H1 (cell line): ENCODE measurements around the gene LMO4. TPM values are rescaled to one million over a fixed set of nuclear protein-coding genes. Genes with fewer than 3 reads are reported as not detected.

Experiments
- CTCF ChIA-PET: fragments of 300-600 bp; sonication (Branson Sonifier 250); formaldehyde crosslinking; loops from one replicate; lab custom pipeline; 2021; ENCODE audit not compliant: partially characterized antibody; lab: Charles Lee
- POLR2A ChIA-PET: fragments of 300-600 bp; sonication (Branson Sonifier 250); formaldehyde crosslinking; loops from one replicate; lab custom pipeline; 2021; ENCODE audit warnings: inconsistent platforms; ENCODE audit not compliant: partially characterized antibody; lab: Charles Lee
- DNase-seq, 2 experiments: peaks; one replicate each; pipeline versions ENCODE4 v3.0.0 to v3.0.0-alpha.2; 2010 to 2022; ENCODE audit warnings: low spot score in 2 of 2, low read depth in 1 of 2, mixed read lengths in 1 of 2
- FAIRE-seq: peaks from 2 replicates; lab custom pipeline; 2011; peaks lifted over from hg19 to GRCh38; lab: Jason Lieb, UNC
- H2AFZ ChIP-seq: 2 replicates; pipeline ENCODE4 v1.8.1; 2012; ENCODE audit warnings: low read length, inconsistent platforms
- H2AK5ac ChIP-seq: 2 replicates; pipeline ENCODE4 v1.6.1; 2013; ENCODE audit warnings: low read depth, low read length
- H2BK120ac ChIP-seq: replicated peaks from 2 replicates; pipeline ENCODE3; 2013; ENCODE audit warnings: low read depth, low read length, inconsistent platforms
- H2BK12ac ChIP-seq: 2 replicates; pipeline ENCODE4 v1.6.1; 2013; ENCODE audit warnings: low read depth, low read length
- H2BK15ac ChIP-seq: 2 replicates; pipeline ENCODE4 v1.6.1; 2013; ENCODE audit warnings: low read length
- H2BK20ac ChIP-seq: 2 replicates; pipeline ENCODE4 v1.6.1; 2013; ENCODE audit warnings: low read length
- H2BK5ac ChIP-seq: 2 replicates; pipeline ENCODE4 v1.6.1; 2013; ENCODE audit warnings: low read depth, low read length
- H3K14ac ChIP-seq: 2 replicates; pipeline ENCODE4 v1.6.1; 2013; ENCODE audit warnings: inconsistent platforms; ENCODE audit not compliant: insufficient read length
- H3K18ac ChIP-seq: 2 replicates; pipeline ENCODE4 v1.6.1; 2013; ENCODE audit warnings: low read length; ENCODE audit errors: extremely low read depth
- H3K23ac ChIP-seq: 2 replicates; pipeline ENCODE4 v1.6.1; 2013; ENCODE audit warnings: inconsistent platforms; ENCODE audit not compliant: insufficient read length
- H3K23me2 ChIP-seq: 2 replicates; pipeline ENCODE4 v1.6.1; 2013; ENCODE audit warnings: low read depth, low read length
- H3K27ac ChIP-seq: 2 replicates; pipeline ENCODE4 v1.6.1; 2011; ENCODE audit warnings: low read depth, low read length, inconsistent platforms
- H3K27me3 ChIP-seq, 4 experiments: replicated peaks in 1 of 4; 1 replicate in 1 of 4; 2 replicates in 3 of 4; pipeline versions ENCODE4 v1.6.1 to v1.8.1; 2011 to 2013; ENCODE audit warnings: low read length in 3 of 4, mild to moderate bottlenecking in 3 of 4, inconsistent platforms in 2 of 4, mixed read lengths in 2 of 4, moderate library complexity in 1 of 4; ENCODE audit not compliant: control insufficient read depth in 3 of 4, insufficient read depth in 3 of 4; ENCODE audit errors: extremely low read depth in 1 of 4
- H3K36me3 ChIP-seq, 4 experiments: 2 replicates each; pipeline versions ENCODE4 v1.6.1 to v1.8.1; 2011 to 2013; ENCODE audit warnings: mild to moderate bottlenecking in 4 of 4, low read length in 3 of 4, moderate library complexity in 2 of 4, control low read depth in 1 of 4, inconsistent platforms in 1 of 4; ENCODE audit not compliant: insufficient read depth in 4 of 4, control insufficient read depth in 2 of 4
- H3K4ac ChIP-seq: replicated peaks from 2 replicates; pipeline ENCODE3; 2013; ENCODE audit warnings: low read length, low read depth, mixed read lengths, inconsistent platforms; ENCODE audit not compliant: insufficient read length
- H3K4me1 ChIP-seq, 4 experiments: replicated peaks in 1 of 4; 1 replicate in 1 of 4; 2 replicates in 3 of 4; pipeline versions ENCODE4 v1.6.1 to v1.8.1; 2011 to 2013; ENCODE audit warnings: low read length in 3 of 4, inconsistent platforms in 2 of 4, mixed read lengths in 1 of 4; ENCODE audit not compliant: insufficient read depth in 4 of 4, control insufficient read depth in 3 of 4
- H3K4me2 ChIP-seq, 2 experiments: 2 replicates each; pipeline versions ENCODE4 v1.6.1 to v1.8.1; 2011 to 2013; ENCODE audit warnings: low read depth in 2 of 2, low read length in 2 of 2, control low read depth in 1 of 2, inconsistent platforms in 1 of 2, mild to moderate bottlenecking in 1 of 2; ENCODE audit not compliant: insufficient read depth in 1 of 2
- H3K4me3 ChIP-seq, 4 experiments: fragments of 200-600, 300-600 bp in 1 of 4; sonication (generic), shearing (Covaris generic), sonication (Bioruptor Twin) in 1 of 4; 2 replicates each; pipeline versions ENCODE4 v1.5.1 to v1.8.1; 2011 to 2016; ENCODE audit warnings: low read length in 4 of 4, low read depth in 3 of 4, control low read depth in 2 of 4, inconsistent platforms in 2 of 4, mild to moderate bottlenecking in 2 of 4, mixed read lengths in 1 of 4, moderate library complexity in 1 of 4; ENCODE audit not compliant: insufficient read depth in 2 of 4; ENCODE audit errors: extremely low read depth in 1 of 4
- H3K56ac ChIP-seq: replicated peaks from 2 replicates; pipeline ENCODE3; 2013; ENCODE audit warnings: low read depth, mild to moderate bottlenecking, mixed read lengths, low read length, inconsistent platforms; ENCODE audit not compliant: insufficient read length
- H3K79me1 ChIP-seq: 2 replicates; pipeline ENCODE4 v1.6.1; 2013; ENCODE audit warnings: low read depth, low read length, control low read depth
- H3K79me2 ChIP-seq, 2 experiments: 2 replicates each; pipeline versions ENCODE4 v1.6.1 to v1.8.1; 2012 to 2013; ENCODE audit warnings: low read length in 2 of 2, mild to moderate bottlenecking in 2 of 2, inconsistent platforms in 1 of 2; ENCODE audit not compliant: insufficient read depth in 2 of 2, control insufficient read depth in 1 of 2
- H3K9ac ChIP-seq, 4 experiments: replicated peaks in 1 of 4; 1 replicate in 1 of 4; 2 replicates in 3 of 4; pipeline versions ENCODE4 v1.6.1 to v1.8.1; 2011 to 2013; ENCODE audit warnings: low read depth in 3 of 4, low read length in 3 of 4, control low read depth in 2 of 4, mild to moderate bottlenecking in 2 of 4, moderate library complexity in 2 of 4, inconsistent platforms in 1 of 4; ENCODE audit errors: extremely low read depth in 1 of 4
- H3K9me3 ChIP-seq, 2 experiments: 2 replicates each; pipeline versions ENCODE4 v1.6.1 to v1.8.1; 2012 to 2013; ENCODE audit warnings: mild to moderate bottlenecking in 2 of 2, moderate library complexity in 2 of 2, control low read depth in 1 of 2, inconsistent platforms in 1 of 2, low read depth in 1 of 2, low read length in 1 of 2, mixed read lengths in 1 of 2; ENCODE audit not compliant: insufficient read depth in 2 of 2
- H4K20me1 ChIP-seq, 2 experiments: replicated peaks in 1 of 2; 2 replicates each; pipeline versions ENCODE3 to v1.8.1; 2011 to 2013; ENCODE audit warnings: inconsistent platforms in 2 of 2, low read length in 2 of 2, mild to moderate bottlenecking in 1 of 2; ENCODE audit not compliant: insufficient read depth in 2 of 2, control insufficient read depth in 1 of 2
- H4K5ac ChIP-seq: 2 replicates; pipeline ENCODE4 v1.6.1; 2013; ENCODE audit warnings: low read length, low read depth, mixed read lengths, inconsistent platforms; ENCODE audit not compliant: insufficient read length
- H4K8ac ChIP-seq: 2 replicates; pipeline ENCODE4 v1.8.0; 2013; ENCODE audit warnings: mild to moderate bottlenecking, moderate library complexity, low read length, inconsistent platforms; ENCODE audit not compliant: insufficient read depth; ENCODE audit errors: extremely low read depth
- H4K91ac ChIP-seq: replicated peaks from 2 replicates; pipeline ENCODE3; 2013; ENCODE audit warnings: low read length, mixed read lengths, inconsistent platforms; ENCODE audit not compliant: insufficient read length
- RAD21 ChIP-seq, 2 experiments: IDR thresholded peaks in 1 of 2; conservative IDR thresholded peaks in 1 of 2; 2 replicates each; pipeline ENCODE4 v1.6.1; 2011; ENCODE audit warnings: low read depth in 2 of 2, low read length in 2 of 2, improper control_type of control experiment in 1 of 2, inconsistent platforms in 1 of 2, mild to moderate bottlenecking in 1 of 2, moderate library complexity in 1 of 2
- SRF ChIP-seq: IDR thresholded peaks from 2 replicates; pipeline ENCODE4 v1.6.1; 2011; ENCODE audit warnings: mild to moderate bottlenecking, low read depth, low read length, moderate library complexity
- WGBS, 2 experiments: shearing (Covaris generic) in 1 of 2; methylation state at CpG; one replicate each; pipeline versions ENCODE4 v1.1.6 to v1.1.7; 2013 to 2015; ENCODE audit warnings: low lambda C conversion rate in 2 of 2, mixed read lengths in 2 of 2, inconsistent platforms in 1 of 2, low coverage in 1 of 2, missing lambda C conversion rate in 1 of 2; ENCODE audit not compliant: insufficient replicate concordance in 2 of 2, insufficient coverage in 1 of 2, insufficient read length in 1 of 2; ENCODE audit errors: extremely low coverage in 1 of 2, missing lambda C conversion rate in 1 of 2; 5-methylcytosine and 5-hydroxymethylcytosine counted together
- polyA plus RNA-seq, 7 experiments: library from polyadenylated mRNA; depleted of rRNA in 3 of 7; stranded (reverse) in 5 of 7; unstranded in 2 of 7; fragments of >200 nt in 5 of 7; fragments of 200-250 nt in 2 of 7; gene quantifications; 1 replicate in 5 of 7; 2 replicates in 1 of 7; 4 replicates in 1 of 7; pipeline versions ENCODE4 v1.2.1 to v1.2.3, GENCODE V29; 2011 to 2013; ENCODE audit warnings: missing spikeins in 2 of 7, mixed read lengths in 2 of 7
- total RNA-seq: library from RNA; stranded (reverse); fragmentation: NEBNext Ultra II Directional; extraction: Animal tissue kit (Norgen Biotek cat#: 25700); gene quantifications from 2 replicates; pipeline ENCODE4 v1.2.1, GENCODE V29; 2021
- TF ChIP-seq, protein P1 (sequence below), 3 experiments: IDR thresholded peaks; 1 replicate in 2 of 3; 2 replicates in 1 of 3; pipeline versions ENCODE4 v1.5.1 to v1.6.1; 2011; ENCODE audit warnings: low read length in 3 of 3, mild to moderate bottlenecking in 3 of 3, inconsistent platforms in 2 of 3, low read depth in 1 of 3, moderate library complexity in 1 of 3; ENCODE audit not compliant: insufficient read depth in 1 of 3; ENCODE audit errors: control extremely low read depth in 1 of 3

LMO4 gene
- total and polyA plus RNA-seq, 2 of the 8 experiments (the other 6 are each of a cell fraction or from before 2014, with no cell fraction given), result 71.7 to 98.7 TPM

DNA sequence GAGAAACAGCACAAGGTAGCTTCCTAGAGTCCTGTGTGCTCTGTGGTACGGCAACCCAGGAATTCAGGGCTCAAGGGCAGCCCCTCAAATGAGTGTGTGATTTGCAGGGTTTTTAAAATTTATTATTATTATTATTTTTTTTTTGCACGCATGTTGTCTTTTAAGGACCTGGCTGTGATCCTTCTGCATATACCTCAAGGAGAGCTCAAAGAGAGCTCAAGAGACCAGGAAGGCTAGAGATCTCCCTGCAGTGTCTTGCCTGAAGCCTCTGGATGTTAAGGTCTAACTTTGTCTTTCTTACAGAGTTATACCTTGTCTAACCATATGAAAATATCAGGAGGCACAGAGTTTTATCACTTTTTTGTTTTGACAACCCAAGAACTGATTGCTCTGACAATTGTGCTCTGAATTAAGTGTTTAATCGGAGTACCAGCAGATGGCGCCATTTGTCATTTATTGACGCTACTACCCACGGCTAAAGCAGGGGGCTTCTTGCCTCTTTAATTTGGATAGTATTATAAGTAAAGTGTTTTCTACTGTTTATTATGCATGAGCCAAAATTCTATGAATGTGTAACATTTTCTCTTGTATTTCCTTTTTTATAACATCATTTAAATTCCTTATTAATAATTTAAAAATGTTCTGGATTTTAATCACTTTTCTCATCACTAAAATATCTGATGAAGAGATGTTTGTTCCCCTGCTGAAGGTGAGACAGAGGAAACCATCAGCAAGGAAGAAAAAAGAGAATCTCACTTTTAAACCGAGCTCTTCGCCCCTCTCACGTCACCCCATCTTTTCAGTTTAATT, 35.8 kb upstream of the LMO4 start:
- no peaks in the 10 kb centered on the region for H3K79me1 ChIP-seq
- no peak overlapping the region for H3K4me2 ChIP-seq
- no peaks in the 10 kb centered on the region for H3K27me3 ChIP-seq
- H2BK12ac ChIP-seq, result no peak overlapping the region
- no peaks in the 10 kb centered on the region for H4K20me1 ChIP-seq
- no peak overlapping the region for H3K4me3 ChIP-seq
- no peaks in the 10 kb centered on the region for H3K36me3 ChIP-seq
- ChIA-PET CTCF (interaction anchor here (0.5 to 4.4 kb wide), 55 partner anchors 9 to 1046 kb away, joined by 3 to 21 read pairs (median 4); partner anchors contain the start of gene LMO4), POLR2A (interaction anchor here (2.0 kb wide), 1 partner anchor 37 kb away, joined by 5 read pairs; no protein-coding TSS in a partner anchor)
- H3K4me1 ChIP-seq, result peaks cover 0 to 5% (median 3%) of the 10 kb centered on the region in 4 experiments; a peak in 2 of 7 replicates
- no peak overlapping the region for H3K23ac ChIP-seq
- TF ChIP-seq, protein P1, sequence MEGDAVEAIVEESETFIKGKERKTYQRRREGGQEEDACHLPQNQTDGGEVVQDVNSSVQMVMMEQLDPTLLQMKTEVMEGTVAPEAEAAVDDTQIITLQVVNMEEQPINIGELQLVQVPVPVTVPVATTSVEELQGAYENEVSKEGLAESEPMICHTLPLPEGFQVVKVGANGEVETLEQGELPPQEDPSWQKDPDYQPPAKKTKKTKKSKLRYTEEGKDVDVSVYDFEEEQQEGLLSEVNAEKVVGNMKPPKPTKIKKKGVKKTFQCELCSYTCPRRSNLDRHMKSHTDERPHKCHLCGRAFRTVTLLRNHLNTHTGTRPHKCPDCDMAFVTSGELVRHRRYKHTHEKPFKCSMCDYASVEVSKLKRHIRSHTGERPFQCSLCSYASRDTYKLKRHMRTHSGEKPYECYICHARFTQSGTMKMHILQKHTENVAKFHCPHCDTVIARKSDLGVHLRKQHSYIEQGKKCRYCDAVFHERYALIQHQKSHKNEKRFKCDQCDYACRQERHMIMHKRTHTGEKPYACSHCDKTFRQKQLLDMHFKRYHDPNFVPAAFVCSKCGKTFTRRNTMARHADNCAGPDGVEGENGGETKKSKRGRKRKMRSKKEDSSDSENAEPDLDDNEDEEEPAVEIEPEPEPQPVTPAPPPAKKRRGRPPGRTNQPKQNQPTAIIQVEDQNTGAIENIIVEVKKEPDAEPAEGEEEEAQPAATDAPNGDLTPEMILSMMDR (IDR thresholded peaks at IDR 0.05; ENCODE audit: control extremely low read depth in 1 of 3, insufficient read depth in 1 of 3, low read depth in 1 of 3, low read length in 3 of 3), result peak in 2 of 3 experiments; percentile 68 to 74; a peak in 3 of 4 replicates
- TF ChIP-seq SRF, result no peak
- TF ChIP-seq RAD21 (IDR thresholded peaks at IDR 0.05 in 1 of 2, conservative IDR thresholded peaks at IDR 0.05 in 1 of 2; ENCODE audit: low read depth in 2 of 2, low read length in 2 of 2), result peak; percentile 88
- no peak overlapping the region for H3K14ac ChIP-seq
- WGBS, 2 experiments, result 40% methylated on average over 9 of the region's 9 CpGs; no CpG with 5 or more reads in 1 of the 2 experiments
- no peak overlapping the region for H3K27ac ChIP-seq
- H3K79me2 ChIP-seq, result no peaks in the 10 kb centered on the region
- no peaks in the 10 kb centered on the region for H3K9me3 ChIP-seq
- no peak overlapping the region for H3K18ac ChIP-seq
- no peak overlapping the region for H2BK20ac ChIP-seq
- no peak overlapping the region for H2BK15ac ChIP-seq
- H2BK5ac ChIP-seq, result no peak overlapping the region
- H2AK5ac ChIP-seq, result no peak overlapping the region
- H3K23me2 ChIP-seq, result no peaks in the 10 kb centered on the region
- H3K4ac ChIP-seq, result no peak overlapping the region
- peak; percentile 7 to 78 for DNase-seq
- no peak overlapping the region for H4K8ac ChIP-seq
- H4K5ac ChIP-seq, result no peak overlapping the region
- peak; percentile 55 for FAIRE-seq
- no peak overlapping the region for H3K56ac ChIP-seq
- H2AFZ ChIP-seq, result no peak overlapping the region
- no peak overlapping the region for H2BK120ac ChIP-seq
- H4K91ac ChIP-seq, result no peak overlapping the region
- H3K9ac ChIP-seq, result no peak overlapping the region
